Measurements from ENCODE around the gene TFDP2.
A peak's percentile ranks its signal among the peaks of the same experiment; 100 is the strongest.

TFDP2 gene

DNA sequence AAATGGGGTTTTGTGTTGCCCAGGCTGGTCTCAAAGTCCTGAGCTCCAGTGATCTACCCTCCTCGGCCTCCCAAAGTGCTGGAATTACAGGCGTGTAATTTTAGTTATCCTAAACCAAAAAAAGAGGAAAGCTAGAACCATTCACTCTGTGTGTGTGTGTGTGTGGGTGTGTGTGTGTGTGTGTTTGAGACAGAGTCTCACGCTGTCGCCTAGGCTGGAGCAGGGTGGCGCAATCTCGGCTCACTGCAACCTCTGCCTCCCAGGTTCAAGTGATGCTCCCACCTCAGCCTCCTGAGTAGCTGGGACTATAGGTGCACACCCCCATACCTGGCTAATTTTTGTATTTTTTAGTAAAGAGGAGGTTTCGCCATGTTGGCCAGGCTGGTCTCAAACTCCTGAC is 84.0 kb downstream of the TFDP2 start:
- DNase-seq: no peak

DNA sequence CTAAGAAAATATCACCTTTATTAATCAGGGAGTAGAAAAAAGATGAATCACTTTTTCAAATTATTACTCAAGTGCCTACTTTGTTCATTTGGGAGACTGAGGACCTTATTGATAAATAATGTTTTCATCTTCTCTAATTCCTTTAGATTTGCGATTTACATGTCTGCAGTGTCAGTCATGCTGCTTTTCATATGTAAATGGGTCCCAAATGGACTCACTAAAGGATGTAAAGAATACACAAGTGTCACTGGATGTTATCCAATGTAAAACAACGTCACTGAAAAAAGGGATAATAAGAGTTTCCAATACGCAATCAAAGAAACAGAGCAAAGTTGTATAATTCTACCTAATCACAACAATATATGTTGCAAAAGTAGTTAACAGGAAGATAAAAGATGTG is 84.9 kb downstream of the TFDP2 start:
- no peak for DNase-seq

- no peak for DNase-seq
Measured at GRCh38 chr3:142057331-142057725, 92.0 kb downstream of the TFDP2 start.

GRCh38 chr3:142056656-142057330 is 92.6 kb downstream of the TFDP2 start:
- DNase-seq: no peak

DNA sequence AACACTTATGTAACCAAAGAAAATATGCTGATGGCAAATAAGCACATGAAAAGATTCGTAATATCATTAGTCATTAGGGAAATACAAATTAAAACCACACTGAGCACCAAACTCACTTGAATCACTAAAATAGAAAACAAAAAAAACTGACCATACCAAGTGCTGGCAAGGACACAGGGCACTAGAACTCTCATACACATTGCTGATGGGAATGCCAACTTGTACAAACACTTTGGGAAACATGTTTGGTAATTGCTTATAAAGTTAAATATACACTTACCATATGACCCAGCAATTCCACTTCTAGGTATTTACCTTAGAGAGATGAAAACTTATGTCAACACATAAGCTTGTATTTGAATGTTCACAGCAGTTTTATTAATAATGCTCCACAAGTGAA is 95.5 kb downstream of the TFDP2 start:
- no peak for DNase-seq

GRCh38 chr3:142053244-142053643 is 96.1 kb downstream of the TFDP2 start:
- DNase-seq: no peak

DNA sequence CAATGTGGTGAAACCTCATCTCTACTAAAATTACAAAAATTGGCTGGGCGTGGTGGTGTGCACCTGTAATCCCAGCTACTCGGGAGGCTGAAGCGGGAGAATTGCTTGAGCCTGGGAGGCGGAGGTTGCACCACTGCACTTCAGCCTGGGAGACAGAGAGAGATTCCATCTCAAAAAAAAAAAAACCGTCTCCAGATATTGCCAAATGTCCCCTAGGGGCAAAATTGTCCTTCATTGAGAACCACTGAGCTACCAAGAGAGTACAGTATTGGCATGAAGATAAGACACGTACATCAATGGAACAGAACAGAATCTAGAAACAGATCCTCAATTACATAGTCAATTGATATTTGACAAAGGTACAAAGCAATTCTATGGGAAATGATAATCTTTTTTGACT is 98.0 kb downstream of the TFDP2 start:
- DNase-seq: no peak

GRCh38 chr3:142047021-142047369 is 102.3 kb downstream of the TFDP2 start:
- DNase-seq: no peak

DNA sequence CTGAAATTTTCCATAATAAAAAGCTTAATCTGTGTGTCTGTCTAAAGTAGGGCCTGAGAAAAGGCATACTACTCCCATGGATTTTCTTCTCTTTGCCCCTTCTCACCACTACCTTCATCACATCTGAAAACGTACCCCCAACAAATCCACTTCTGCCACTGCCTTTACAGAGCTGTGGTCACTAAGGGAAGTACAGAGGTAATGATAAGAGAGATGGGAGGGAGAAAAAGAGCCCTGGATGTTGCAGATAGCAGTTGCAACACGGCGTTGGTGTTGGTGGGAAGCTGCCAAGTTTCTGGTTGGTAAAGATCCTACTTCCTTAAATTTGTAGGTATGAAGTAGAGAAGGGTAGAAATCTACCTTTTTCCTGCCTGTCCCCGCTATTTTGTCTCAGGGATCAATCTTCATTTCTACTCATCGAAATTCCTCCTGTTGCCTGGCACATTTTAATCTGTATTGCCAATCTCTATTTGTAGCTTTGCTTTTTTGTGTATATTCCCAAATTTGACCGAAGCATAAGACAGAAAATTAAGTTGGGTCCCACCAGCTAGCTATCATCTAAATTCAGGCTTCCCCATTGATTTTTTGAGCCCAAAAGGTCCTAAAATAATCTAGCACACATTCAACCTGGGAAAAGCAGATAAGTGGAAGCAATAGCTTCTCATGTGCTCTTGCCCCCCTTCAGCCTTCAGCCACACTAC is 102.9 kb downstream of the TFDP2 start:
- DNase-seq: no peak

DNA sequence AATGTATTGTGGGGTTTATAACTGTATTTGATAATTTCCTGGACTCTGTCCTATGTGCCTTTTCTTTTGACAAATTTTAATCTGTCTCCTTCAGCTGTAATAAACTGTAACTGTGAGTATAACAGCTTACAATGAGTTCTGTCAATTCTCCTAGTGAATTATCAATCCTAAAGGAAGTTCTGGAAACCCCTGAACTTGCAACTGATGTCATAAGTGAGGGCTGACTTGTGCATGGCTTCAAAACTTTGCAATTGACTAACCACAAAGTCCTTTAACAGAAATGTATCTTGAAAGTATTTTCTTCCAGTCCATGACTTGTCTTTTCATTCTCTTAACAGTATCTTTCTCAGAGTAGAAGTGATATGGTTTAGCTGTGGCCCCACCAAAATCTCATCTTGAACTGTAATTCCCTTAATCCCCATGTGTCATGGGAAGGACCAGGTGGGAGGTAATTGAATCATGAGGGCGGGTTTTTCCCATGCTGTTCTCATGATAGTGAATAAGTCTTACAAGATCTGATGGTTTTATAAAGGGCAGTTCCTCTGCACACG is 108.3 kb downstream of the TFDP2 start:
- no peak for DNase-seq

GRCh38 chr3:142035308-142035922 is 113.9 kb downstream of the TFDP2 start:
- no peak for DNase-seq

- no peak for DNase-seq
Measured at GRCh38 chr3:142033292-142033691, 116.1 kb downstream of the TFDP2 start.

- no peak for DNase-seq
Measured at GRCh38 chr3:142031575-142031974, 117.8 kb downstream of the TFDP2 start.

DNA sequence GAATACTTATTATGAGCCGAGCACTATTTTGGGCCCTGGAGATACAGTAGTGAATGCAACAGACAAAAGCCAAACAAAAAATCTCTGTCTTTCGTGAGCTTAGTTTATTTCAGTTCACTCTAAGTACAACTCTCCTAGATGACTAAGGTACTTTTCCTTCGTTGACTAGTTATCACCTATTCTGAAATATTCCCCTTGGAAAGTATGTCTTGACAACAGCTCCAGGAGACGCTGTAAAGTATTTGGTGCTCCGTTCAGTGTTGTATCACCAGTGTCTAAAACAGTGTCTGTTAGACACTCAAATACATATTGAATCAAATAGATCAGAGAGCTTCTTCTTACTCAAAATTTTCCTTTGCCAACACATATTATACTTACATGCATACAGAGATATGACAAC is 119.6 kb downstream of the TFDP2 start:
- DNase-seq: no peak

DNA sequence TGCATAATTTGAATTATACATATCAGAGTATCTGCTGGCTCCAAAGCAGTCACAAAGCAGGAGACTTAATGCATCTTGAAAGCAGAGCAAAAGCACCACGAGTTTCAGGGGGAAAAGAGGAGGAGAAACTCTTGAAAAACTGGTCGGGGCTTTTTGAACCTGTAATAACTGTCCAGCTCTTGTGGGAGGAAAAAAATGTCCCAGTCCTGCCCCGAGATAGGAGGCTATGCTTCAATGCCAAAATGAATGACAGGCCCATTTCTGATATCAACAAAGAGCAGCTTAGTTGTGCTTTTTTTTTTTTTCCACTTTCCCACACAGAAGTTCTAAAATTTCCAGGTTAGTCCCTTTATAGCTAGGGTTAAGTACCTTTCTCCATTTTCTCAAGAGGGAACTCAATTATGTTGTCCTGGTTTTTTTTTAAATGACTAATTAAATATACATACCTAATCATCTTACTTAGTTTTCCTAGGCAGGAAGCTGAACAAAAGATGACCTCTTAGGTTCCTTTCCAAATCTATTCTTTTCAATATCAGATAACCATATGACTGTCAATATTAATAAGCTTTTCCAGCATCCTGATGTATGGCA is 120.2 kb downstream of the TFDP2 start:
- DNase-seq: no peak

DNA sequence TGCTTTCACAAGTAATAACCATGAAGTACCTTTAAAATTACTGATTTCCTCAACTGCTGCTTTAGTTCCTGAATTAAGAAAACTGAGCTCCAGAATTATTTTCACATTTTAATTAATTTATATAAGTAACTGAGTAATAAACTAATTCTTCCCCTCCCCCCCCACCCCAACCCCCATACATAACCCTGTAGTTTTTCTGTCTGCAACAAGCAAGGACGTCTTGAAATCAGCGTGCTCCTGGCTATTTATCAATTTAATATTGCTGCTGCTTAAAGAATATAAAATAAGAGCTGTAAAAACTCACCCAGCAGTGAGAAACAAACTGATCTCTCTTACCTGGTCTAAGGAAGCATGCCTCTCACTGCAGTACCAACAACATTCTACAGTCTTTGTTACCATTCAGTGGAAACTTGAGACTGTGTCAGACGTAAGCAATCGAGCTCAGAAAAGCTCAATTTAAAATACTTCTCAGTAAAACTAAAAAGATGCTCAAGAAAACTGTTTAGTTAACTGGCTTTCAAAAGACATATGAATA is 121.0 kb downstream of the TFDP2 start:
- DNase-seq: peak; percentile 7 to 61

DNA sequence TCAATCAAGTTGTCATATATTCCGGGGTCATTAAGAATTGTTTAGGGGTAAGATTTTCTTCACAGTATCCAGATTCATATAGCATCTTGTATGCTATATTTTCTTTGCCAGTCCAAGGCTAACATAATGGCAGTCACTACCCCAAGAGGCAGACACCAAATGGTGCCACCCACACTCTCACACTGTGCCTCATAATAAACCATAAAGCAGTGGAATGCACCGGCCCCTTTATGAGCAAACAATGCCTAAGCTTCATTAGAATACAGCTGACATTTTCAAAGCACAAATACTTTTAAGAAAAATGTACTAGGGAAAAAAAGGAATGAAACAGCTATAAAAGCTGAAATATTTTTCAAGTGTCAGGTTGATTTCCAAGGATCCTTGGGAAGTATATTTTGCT is 121.6 kb downstream of the TFDP2 start:
- DNase-seq: peak in 1 of 2 donors; percentile 8

DNA sequence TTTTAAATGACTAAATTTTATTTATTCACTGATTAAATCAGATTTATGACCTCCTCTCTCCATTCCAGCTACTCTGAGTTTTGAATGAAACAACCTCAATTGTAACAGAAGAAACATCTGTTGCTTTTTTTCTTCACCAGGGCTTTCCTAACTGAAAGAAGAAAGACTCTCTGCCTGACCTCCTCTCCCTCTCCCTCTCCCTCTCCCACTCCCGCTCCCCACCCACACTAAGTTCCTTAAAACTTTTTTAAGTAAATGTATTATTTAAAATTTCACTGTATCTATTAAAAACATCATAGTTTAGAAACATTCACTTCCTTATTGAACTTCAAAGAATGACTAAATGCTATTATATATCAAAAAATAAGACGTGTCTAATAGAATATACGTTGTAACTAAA is 122.0 kb downstream of the TFDP2 start:
- no peak for DNase-seq

GRCh38 chr3:142026333-142026732 is 123.0 kb downstream of the TFDP2 start:
- no peak for DNase-seq

GRCh38 chr3:142022381-142022780 is 127.0 kb downstream of the TFDP2 start:
- DNase-seq: no peak

DNA sequence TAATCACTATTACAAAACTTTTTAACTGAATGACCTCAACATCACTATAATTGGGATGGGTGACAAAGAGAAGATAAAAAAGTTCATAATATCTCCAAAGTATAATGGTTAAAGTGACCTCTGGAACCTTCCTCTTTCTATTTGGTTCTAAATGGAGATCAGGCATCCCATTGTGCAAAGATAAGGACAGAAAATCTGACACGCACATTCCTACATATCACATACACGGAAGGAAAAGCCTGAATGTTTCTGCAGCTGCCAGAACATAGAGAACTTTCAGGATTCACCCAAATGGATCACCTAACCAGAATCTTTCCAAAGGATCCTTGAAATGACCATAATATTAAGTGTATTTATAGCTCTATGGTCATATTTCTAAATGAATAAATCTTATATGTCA is 128.2 kb downstream of the TFDP2 start:
- DNase-seq: no peak

GRCh38 chr3:142019794-142020320 is 129.5 kb downstream of the TFDP2 start:
- no peak for DNase-seq

GRCh38 chr3:142013993-142014392 is 135.4 kb downstream of the TFDP2 start:
- DNase-seq: no peak
